ENCODE data around the gene RBPJ.
"Not testable (repeated sequence)": the region's sequence is repeated elsewhere in the genome, so short reads cannot be mapped to it uniquely, and the experiment has no call there.

Gene RBPJ

GRCh38 chr4:26302031-26302899, 18.5 kb upstream of the RBPJ start:
- no peak for FAIRE-seq

- peak; percentile 69 for FAIRE-seq
Measured at GRCh38 chr4:26303008-26303407, 17.8 kb upstream of the RBPJ start.

- no peak for FAIRE-seq
Measured at GRCh38 chr4:26307037-26307800, 13.6 kb upstream of the RBPJ start.

- peak; percentile 54 for FAIRE-seq
Measured at GRCh38 chr4:26308568-26308967, 12.2 kb upstream of the RBPJ start.

- FAIRE-seq, result no peak
Measured at GRCh38 chr4:26310264-26310663, 10.6 kb upstream of the RBPJ start.

DNA sequence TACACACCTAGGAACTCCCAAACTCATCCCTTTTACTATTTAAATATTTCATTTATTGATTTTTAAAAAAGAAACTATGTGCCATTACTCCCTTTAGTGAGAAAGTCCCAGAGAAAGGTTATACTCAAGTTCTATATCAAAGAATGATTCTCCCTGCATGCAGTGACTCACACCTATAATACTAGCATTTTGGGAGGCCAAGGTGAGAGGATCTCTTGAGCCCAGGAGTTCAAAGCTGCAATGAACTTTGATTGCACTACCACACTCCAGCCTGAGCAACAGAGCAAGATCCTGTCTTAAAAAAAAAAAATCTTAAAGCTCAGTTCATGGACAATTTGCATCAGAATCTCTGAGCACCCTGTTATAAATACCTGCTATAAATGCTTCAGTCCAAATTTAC, 9.2 kb upstream of the RBPJ start:
- no peak for FAIRE-seq

GRCh38 chr4:26315316-26315932, 5.4 kb upstream of the RBPJ start:
- FAIRE-seq, result not testable (repeated sequence)

DNA sequence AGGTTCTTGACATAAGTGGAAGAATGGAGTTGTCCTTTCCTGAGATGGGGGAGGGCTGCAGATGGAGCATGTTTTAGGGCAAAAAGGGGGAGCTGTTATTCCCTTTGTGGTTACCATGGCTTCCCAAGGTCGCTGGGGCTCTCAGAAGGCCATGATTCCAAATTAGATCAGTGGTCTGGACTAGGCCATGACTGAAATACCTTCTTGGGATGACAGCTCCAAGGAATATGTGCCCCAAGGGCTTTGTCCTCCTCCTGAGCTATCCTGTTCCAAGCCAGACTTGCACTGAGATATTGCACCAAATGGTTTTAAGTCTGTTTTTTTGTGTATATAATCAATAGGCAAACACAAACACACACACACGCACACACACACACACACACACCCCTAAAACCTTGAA, 3.0 kb upstream of the RBPJ start:
- FAIRE-seq, result no peak

DNA sequence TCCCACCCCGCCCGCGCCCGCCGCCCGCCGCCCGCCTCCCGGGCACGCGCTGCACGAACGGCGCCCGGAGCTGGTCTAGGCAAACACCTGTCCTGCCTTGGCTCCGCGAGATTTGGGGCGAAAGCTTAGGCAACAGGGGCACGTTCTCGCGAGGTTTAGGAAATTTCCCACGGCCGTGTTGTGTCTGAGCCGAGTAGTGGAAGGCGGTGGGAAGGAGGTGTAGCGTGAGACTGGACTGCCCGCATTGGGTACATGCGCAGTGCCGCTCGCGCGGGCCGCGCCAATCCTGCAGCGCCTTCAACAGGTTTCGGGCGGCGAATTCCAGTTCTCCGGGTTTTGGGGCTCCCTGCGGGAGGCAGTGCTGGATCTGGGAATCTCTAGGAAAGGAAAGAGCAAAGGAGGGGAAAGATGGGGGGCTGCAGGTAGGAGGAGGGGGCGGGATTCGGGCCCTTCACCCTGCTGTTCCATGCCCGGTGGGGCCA, 1.3 kb upstream of the RBPJ start:
- peak; percentile 94 for FAIRE-seq

GRCh38 chr4:26319949-26320537, 771 bp upstream of the RBPJ start:
- no peak for FAIRE-seq

GRCh38 chr4:26321373-26322221, 783 bp downstream of the RBPJ start:
- no peak for FAIRE-seq

DNA sequence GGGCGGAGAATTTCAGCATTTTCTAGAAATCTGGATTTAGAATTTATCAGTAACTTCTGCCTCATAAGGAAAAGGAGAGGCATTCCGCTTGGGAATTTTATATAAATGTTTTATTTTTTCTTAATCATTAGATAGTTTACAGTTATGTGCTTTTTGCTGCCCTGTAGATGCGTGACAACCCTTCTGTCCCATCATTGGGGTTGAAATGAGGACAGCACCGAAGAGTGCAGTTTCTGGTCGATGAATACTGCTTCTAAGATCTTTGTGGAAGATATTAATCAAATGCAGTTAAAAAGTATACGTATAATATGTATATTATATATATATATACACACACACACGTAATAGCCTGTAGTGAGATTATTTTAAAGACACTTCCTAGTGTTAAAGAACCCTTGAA, 1.5 kb downstream of the RBPJ start:
- no peak for FAIRE-seq

DNA sequence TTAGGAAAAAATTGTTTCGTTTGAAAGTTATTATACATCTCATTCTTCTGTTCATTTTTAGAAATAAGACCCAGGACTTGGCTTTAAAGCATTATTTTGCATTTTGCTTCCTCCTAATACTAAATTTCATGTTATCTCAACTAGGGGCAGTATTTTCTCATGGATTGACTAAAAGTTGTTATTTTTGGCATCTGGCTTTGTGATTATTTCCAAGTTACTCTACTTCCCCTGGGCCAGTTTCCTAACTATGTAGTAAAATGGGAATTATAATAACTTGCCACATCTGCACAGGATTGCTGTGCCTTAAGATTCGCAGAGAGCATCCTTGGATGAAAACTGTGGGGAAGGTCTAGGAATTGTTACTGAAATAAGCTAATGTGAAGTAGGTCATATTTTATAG, 3.0 kb downstream of the RBPJ start:
- no peak for FAIRE-seq

GRCh38 chr4:26325191-26325590, 4.4 kb downstream of the RBPJ start:
- peak; percentile 96 for FAIRE-seq

GRCh38 chr4:26326791-26327190, 6.0 kb downstream of the RBPJ start:
- no peak for FAIRE-seq

GRCh38 chr4:26330186-26330787, 9.5 kb downstream of the RBPJ start:
- FAIRE-seq, result peak; percentile 97

- FAIRE-seq, result no peak
Measured at GRCh38 chr4:26330946-26331345, 10.1 kb downstream of the RBPJ start.

DNA sequence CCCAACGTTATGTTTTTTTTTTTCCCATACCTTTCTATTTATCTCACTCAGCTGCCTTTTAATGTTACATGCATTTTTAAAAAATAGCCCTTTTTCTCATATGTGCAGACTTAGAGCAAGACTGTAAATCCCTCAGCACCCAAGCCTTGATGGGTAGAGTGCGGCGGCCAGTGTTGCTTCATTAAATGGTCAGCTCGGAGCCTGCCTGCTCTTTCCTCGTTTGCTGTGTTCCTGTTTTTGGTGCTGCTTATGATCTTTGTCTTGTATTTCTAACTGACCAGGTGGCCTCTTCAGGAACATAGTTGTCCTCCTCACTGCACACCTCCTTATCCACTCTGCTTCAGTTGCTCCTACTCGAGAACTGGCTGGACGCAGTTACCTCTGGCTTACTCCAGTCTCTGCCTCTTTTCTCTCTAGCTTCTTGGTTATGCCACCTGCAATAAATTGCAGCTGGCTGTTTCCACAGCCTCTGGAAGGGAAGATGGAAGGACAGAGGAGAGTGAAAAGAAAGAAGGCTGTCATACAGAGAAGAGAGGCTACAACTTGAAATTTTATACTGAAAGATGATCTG, 10.7 kb downstream of the RBPJ start:
- FAIRE-seq, result no peak

DNA sequence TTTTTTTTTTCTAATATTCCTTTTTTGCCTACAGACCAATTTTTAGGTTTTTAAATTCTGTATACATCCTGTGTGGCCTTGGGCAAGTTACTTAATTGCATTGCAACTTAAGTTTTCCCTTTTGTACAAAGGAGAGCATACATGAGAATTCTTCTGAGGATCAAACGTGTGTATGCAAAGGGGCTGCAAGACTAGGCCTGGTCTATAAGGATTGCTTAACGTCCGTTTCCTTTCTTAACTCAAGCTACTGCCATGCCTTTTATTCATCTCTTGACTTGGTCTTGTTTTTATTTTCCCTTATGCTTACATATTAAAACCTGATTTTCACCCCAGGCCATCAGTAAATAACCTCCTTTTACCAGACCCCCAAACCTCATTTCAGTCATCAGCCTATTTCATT, 13.6 kb downstream of the RBPJ start:
- FAIRE-seq, result no peak

DNA sequence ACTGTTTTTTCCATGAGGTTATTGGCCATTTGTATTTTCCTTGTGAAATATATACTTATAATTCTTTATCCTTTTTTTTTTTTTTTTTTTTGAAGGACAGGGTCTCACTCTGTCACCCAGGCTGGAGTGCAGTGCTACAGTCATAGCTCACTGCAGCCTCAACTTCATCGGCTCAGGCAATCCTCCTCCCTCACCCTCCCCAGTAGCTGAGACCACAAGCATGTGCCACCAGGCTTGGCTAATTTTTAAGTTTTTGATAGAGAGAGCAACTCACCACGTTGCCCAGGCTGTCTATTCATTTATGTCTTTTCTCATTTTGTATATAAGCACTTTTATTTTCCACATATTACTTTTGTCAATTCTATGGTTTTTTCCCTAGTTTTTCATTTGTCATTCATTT, 16.8 kb downstream of the RBPJ start:
- FAIRE-seq, result no peak

DNA sequence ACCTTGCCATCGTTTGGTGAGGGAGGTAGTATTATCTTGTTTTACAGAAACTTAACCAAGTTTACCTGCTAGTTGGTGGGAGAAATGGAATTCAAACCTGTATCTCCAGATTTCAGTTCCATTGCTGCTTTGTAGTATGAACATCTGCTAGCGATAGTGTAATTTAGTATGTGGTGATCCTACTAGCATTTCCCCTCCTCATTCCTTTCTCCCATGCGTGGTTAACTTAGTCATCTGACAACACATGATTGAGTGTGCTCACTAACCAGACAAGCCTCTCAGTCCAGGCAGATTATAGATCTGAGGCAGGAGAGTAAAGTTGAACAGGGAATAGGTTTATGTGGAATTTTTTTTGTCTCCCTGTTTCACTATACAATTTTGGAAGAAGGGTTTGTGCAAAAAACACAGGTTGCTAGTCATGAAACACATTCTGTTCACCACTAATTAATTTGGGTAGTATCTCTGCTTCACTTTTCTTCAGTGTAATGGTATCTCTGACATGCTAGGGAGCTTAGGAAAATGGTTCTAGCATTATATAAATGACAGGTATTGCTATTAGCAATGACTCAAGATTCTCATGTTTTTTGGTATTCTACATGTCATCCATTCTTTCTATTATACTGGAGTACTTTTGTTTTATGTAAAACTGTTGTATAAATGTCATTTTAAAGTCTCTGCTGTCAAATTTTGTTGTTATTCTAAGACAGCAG, 21.7 kb downstream of the RBPJ start:
- no peak for FAIRE-seq

Measured in G401.6 (cell line).